Esophagus squamous epithelium (tissue), 5 donors: Measurements from ENCODE around the gene PPP2R2C. TPM values are rescaled to one million over a fixed set of nuclear protein-coding genes. Genes with fewer than 3 reads are reported as not detected.
A peak's percentile ranks its signal among the peaks of the same experiment; 100 is the strongest.

Experiments used
- DNase-seq: peaks from one replicate; lab custom pipeline; 2025; lab: John Stamatoyannopoulos, UW
- H3K27ac ChIP-seq, 4 donors: fragments of 200-600 bp; sonication (generic); one replicate each; pipeline ENCODE4 v1.5.1; 2016 to 2019; ENCODE audit warnings: mild to moderate bottlenecking in 1 of 4
- H3K27me3 ChIP-seq, 4 donors: fragments of 200-600 bp; sonication (generic); 1 replicate in 3 of 4; 2 replicates in 1 of 4; pipeline versions ENCODE4 v1.5.1 to v1.6.0; 2017 to 2021; ENCODE audit warnings: antibody characterized with exemption in 1 of 4
- H3K36me3 ChIP-seq, 3 donors: fragments of 200-600 bp; sonication (generic); one replicate each; pipeline ENCODE4 v1.5.1; 2016 to 2019
- H3K4me1 ChIP-seq, 3 donors: fragments of 200-600 bp; sonication (generic); one replicate each; pipeline ENCODE4 v1.5.1; 2017 to 2019
- H3K4me3 ChIP-seq, 4 donors: fragments of 200-600 bp; sonication (generic); 1 replicate in 3 of 4; 2 replicates in 1 of 4; pipeline ENCODE4 v1.5.1; 2016 to 2019; ENCODE audit warnings: mild to moderate bottlenecking in 2 of 4, moderate library complexity in 1 of 4
- H3K9me3 ChIP-seq, 3 donors: fragments of 200-600 bp; sonication (generic); one replicate each; pipeline ENCODE4 v1.5.1; 2016 to 2019
- POLR2A ChIP-seq, 4 donors: fragments of 450-650 bp; IDR thresholded peaks; one replicate each; pipeline ENCODE4 v1.6.1; 2017; ENCODE audit warnings: antibody characterized with exemption in 4 of 4, mild to moderate bottlenecking in 4 of 4, moderate library complexity in 3 of 4
- WGBS, 2 donors: methylation state at CpG; one replicate each; pipeline ENCODE4 v1.1.5; 2018; 5-methylcytosine and 5-hydroxymethylcytosine counted together
- intact Hi-C: fragments of 100-400 bp; cut with DNase I; formaldehyde crosslinking; loops from one replicate; pipeline ENCODE4 v1.15.0; 2022
- total RNA-seq, 4 donors: library from RNA; depleted of rRNA; stranded (reverse); fragments of >200 nt; gene quantifications; one replicate each; pipeline ENCODE4 v1.1.0, GENCODE V29; 2016
- TF ChIP-seq, protein P1 (sequence below), 6 experiments: fragments of 450-650 bp in 4 of 6; fragments of 200-600 bp in 2 of 6; sonication (generic) in 2 of 6; IDR thresholded peaks; one replicate each; pipeline ENCODE4 v1.5.1; 2016 to 2019; ENCODE audit warnings: antibody characterized with exemption in 6 of 6, mild to moderate bottlenecking in 4 of 6, moderate library complexity in 4 of 6
- donor health status: DM: yes; HTN: yes; CAD: no.

PPP2R2C gene
- total RNA-seq, 4 donors from 2014 or later, result 26.9 to 76.3 (median 53.7) TPM

GRCh38 chr4:6476893-6477292, 4.5 kb upstream of the PPP2R2C start:
- WGBS, 2 donors, result 88 to 94% methylated on average over 3 to 4 of the region's 4 CpGs

GRCh38 chr4:6475492-6476020, 3.1 kb upstream of the PPP2R2C start:
- Histone ChIP-seq H3K36me3 (no peaks in the 10 kb centered on the region), H3K27ac (no peak overlapping the region), H3K27me3 (peaks cover 0 to 80% (median 4%) of the 10 kb centered on the region in 4 donors), H3K4me3 (no peak overlapping the region), H3K4me1 (peaks cover 3 to 36% (median 7%) of the 10 kb centered on the region in 3 donors), H3K9me3 (no peaks in the 10 kb centered on the region)
- TF ChIP-seq, protein P1, sequence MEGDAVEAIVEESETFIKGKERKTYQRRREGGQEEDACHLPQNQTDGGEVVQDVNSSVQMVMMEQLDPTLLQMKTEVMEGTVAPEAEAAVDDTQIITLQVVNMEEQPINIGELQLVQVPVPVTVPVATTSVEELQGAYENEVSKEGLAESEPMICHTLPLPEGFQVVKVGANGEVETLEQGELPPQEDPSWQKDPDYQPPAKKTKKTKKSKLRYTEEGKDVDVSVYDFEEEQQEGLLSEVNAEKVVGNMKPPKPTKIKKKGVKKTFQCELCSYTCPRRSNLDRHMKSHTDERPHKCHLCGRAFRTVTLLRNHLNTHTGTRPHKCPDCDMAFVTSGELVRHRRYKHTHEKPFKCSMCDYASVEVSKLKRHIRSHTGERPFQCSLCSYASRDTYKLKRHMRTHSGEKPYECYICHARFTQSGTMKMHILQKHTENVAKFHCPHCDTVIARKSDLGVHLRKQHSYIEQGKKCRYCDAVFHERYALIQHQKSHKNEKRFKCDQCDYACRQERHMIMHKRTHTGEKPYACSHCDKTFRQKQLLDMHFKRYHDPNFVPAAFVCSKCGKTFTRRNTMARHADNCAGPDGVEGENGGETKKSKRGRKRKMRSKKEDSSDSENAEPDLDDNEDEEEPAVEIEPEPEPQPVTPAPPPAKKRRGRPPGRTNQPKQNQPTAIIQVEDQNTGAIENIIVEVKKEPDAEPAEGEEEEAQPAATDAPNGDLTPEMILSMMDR (IDR thresholded peaks at IDR 0.05), result no peak
- no peak for TF ChIP-seq POLR2A (IDR thresholded peaks at IDR 0.05)
- intact Hi-C loops, result no loop called here
- WGBS, 2 donors, result 78 to 91% methylated on average over 6 to 9 of the region's 11 CpGs
- DNase-seq, result no peak

More at GRCh38 chr4:6476893-6477292, 4.5 kb upstream of the PPP2R2C start:
- intact Hi-C loops, result no loop called here
- Histone ChIP-seq H3K4me1 (peaks cover 0 to 23% (median 3%) of the 10 kb centered on the region in 3 donors), H3K27ac (no peak overlapping the region), H3K4me3 (no peak overlapping the region), H3K27me3 (peaks cover 0 to 69% (median 0%) of the 10 kb centered on the region in 4 donors), H3K9me3 (no peaks in the 10 kb centered on the region), H3K36me3 (no peaks in the 10 kb centered on the region)
- TF ChIP-seq, protein P1 (IDR thresholded peaks at IDR 0.05), result no peak
- TF ChIP-seq POLR2A (IDR thresholded peaks at IDR 0.05), result no peak
- no peak for DNase-seq

DNA sequence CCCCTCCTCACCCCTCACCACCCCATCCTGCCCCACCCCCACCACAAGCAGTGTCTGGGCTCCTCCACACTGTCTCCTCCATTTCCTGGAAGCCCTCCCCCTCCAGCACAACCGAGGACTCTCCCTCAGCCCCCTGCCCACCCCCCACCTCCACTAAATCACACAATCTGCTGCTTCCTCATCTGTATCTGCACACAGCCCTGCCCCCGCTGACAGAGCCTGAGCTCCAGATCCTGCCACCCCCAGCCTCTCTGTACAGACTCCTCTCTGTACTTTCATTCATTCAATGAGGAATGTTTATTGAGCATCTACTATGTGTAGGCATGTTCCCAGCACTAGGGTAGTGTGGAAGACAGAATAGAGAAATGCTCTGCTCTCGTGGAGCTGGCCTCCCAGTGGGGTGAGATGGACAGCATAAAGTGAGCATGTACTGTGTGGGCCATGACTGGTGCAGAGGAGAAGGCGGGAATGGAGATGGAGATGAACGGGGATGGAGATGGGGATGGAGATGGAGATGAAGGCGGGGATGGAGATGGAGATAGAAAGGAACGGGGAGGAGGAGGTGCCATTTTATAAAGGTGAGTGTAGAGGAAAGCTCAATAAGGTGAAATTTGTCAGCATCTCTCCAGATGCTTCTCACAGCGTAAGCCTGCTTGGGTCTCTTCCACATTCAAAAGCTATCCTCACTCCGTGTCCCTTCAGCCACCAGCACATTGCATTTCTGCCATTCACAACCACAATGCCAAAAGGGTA, 2.5 kb upstream of the PPP2R2C start:
- Histone ChIP-seq H3K9me3 (no peaks in the 10 kb centered on the region), H3K36me3 (no peaks in the 10 kb centered on the region), H3K4me3 (no peak overlapping the region), H3K27ac (no peak overlapping the region), H3K4me1 (peaks cover 9 to 43% (median 13%) of the 10 kb centered on the region in 3 donors), H3K27me3 (peaks cover 0 to 82% (median 4%) of the 10 kb centered on the region in 4 donors)
- no peak for TF ChIP-seq POLR2A (IDR thresholded peaks at IDR 0.05)
- TF ChIP-seq, protein P1 (IDR thresholded peaks at IDR 0.05), result no peak
- intact Hi-C loops, result no loop called here
- WGBS, 2 donors, result 82 to 86% methylated on average over 7 to 8 of the region's 9 CpGs
- DNase-seq, result no peak

DNA sequence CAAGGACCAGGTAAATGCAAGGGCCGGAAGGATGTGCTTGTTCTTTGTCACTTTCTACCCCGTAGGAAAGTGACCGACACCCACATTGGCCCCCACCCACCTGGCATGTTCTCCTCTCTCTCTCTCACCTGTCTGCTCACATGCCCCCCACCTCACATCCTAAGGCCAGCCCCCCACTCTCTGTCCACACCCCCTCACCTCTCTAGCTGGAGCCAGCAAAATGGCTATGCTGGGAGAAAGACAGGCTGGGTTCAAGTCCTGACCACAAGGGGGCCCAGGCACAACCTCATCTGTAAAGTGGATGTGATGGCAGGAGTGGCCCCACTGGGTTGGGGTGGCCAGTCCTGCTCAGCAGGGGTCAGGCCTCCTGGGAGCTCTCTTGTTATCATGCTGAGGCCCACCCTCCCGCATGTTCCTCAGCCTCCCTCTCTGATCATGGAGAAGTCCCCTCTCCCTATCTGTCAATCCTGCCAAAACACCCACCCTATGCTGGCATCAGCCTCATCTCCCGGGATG, 1.7 kb upstream of the PPP2R2C start:
- 30 to 40% methylated on average over 4 to 5 of the region's 5 CpGs for WGBS, 2 donors
- TF ChIP-seq, protein P1 (IDR thresholded peaks at IDR 0.05), result peak in 1 of 6 experiments; percentile 42
- no peak for TF ChIP-seq POLR2A (IDR thresholded peaks at IDR 0.05)
- H3K27me3 ChIP-seq, result peaks cover 0 to 86% (median 5%) of the 10 kb centered on the region in 4 donors
- intact Hi-C loops, result no loop called here
- no peak overlapping the region for H3K4me3 ChIP-seq
- H3K4me1 ChIP-seq, result peaks cover 13 to 51% (median 20%) of the 10 kb centered on the region in 3 donors
- H3K27ac ChIP-seq, result no peak overlapping the region
- DNase-seq, result no peak
- H3K36me3 ChIP-seq, result no peaks in the 10 kb centered on the region
- H3K9me3 ChIP-seq, result no peaks in the 10 kb centered on the region
